ENCODE measurements around the gene NUAK2.

- TF ChIP-seq CTCF (IDR thresholded peaks at IDR 0.05) (no peak), POLR2A (IDR thresholded peaks at IDR 0.05) (no peak)
Measured at GRCh38 chr1:205350124-205350523, 28.6 kb upstream of the NUAK2 start.
